GM12878 (cell line): ENCODE results near the gene CCDC12.

Experiments
- ATF7 ChIP-seq: fragments of 450-650 bp; IDR thresholded peaks from 2 replicates; pipeline ENCODE4 v1.6.1; 2016; ENCODE audit warnings: low read depth, mild to moderate bottlenecking
- ESRRA ChIP-seq: IDR thresholded peaks from 2 replicates; pipeline ENCODE4 v1.6.1; 2012; ENCODE audit warnings: mild to moderate bottlenecking, low read length, improper control_type of control experiment
- EZH2 ChIP-seq: IDR thresholded peaks from 2 replicates; pipeline ENCODE4 v1.6.1; 2012; ENCODE audit warnings: low read depth, mild to moderate bottlenecking, control low read depth, inconsistent platforms, low read length, borderline replicate concordance; ENCODE audit not compliant: control insufficient read depth
- FOXM1 ChIP-seq: IDR thresholded peaks from 2 replicates; pipeline ENCODE4 v1.6.1; 2012; ENCODE audit warnings: low read depth, mild to moderate bottlenecking, inconsistent platforms, low read length, moderate library complexity
- HDAC2 ChIP-seq: fragments of 200-600 bp; sonication (generic); IDR thresholded peaks from 2 replicates; pipeline ENCODE4 v1.6.1; 2017
- MXI1 ChIP-seq: fragments of 150-350 bp; IDR thresholded peaks from 2 replicates; pipeline ENCODE4 v1.6.1; 2011; ENCODE audit warnings: low read depth, mild to moderate bottlenecking, inconsistent platforms, low read length, improper control_type of control experiment
- POLR2A ChIP-seq: IDR thresholded peaks from 2 replicates; pipeline ENCODE4 v1.6.1; 2011; ENCODE audit warnings: low read depth, mild to moderate bottlenecking, low read length
- SRF ChIP-seq, 2 experiments: IDR thresholded peaks; 2 replicates each; pipeline ENCODE4 v1.6.1; 2011; ENCODE audit warnings: low read depth in 2 of 2, low read length in 2 of 2, mild to moderate bottlenecking in 1 of 2, moderate library complexity in 1 of 2
- TCF12 ChIP-seq: IDR thresholded peaks from 2 replicates; pipeline ENCODE4 v1.6.1; 2011; ENCODE audit warnings: low read depth, mild to moderate bottlenecking, low read length
- TF ChIP-seq, protein P1 (sequence below), 3 experiments: IDR thresholded peaks in 2 of 3; conservative IDR thresholded peaks in 1 of 3; 2 replicates each; pipeline ENCODE4 v1.5.1; 2011; ENCODE audit warnings: low read depth in 3 of 3, low read length in 3 of 3, mild to moderate bottlenecking in 3 of 3, control low read depth in 2 of 3, moderate library complexity in 2 of 3, inconsistent platforms in 1 of 3, mixed read lengths in 1 of 3; ENCODE audit not compliant: control insufficient read depth in 2 of 3, insufficient read depth in 1 of 3; ENCODE audit errors: extremely low read depth in 1 of 3
- TF ChIP-seq, protein P2 (sequence below): fragments of 450-650 bp; formaldehyde crosslinking; IDR thresholded peaks from 2 replicates; pipeline ENCODE4 v1.4.0; 2022; ENCODE audit warnings: mild to moderate bottlenecking, moderate library complexity
- TF ChIP-seq, protein P3 (sequence below): IDR thresholded peaks from 2 replicates; pipeline ENCODE4 v1.6.1; 2012; ENCODE audit warnings: low read depth, low read length, improper control_type of control experiment
- TF ChIP-seq, protein P4 (sequence below): fragments of 450-650 bp; IDR thresholded peaks from 2 replicates; pipeline ENCODE4 v1.6.1; 2017; ENCODE audit warnings: mild to moderate bottlenecking, moderate library complexity

DNA sequence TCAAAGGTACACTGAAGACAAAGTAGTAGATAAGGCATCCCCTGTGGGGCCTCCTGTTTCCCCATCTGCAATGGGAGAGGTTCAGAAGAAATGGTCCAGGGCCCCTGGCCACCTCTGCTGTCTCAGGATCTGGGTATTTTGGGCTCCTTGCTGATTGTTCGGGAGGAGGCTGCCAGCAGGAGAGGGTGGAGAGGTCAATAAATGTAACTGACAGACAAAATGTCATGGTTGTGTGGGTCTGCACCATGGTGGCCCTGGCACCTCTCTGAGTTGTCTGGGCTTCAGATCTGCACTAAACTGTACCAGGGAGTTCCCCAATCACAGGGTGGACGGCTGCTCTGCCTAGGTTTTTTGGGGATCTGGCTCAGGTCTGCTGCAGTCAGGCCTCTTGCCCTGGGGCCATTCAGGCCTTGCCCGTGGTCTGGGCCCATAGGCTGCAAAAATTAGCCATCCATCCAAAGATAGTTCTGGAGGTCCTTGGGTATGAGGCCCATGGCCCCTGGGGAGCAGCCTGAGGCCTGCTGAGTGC lies 10.3 kb upstream of the CCDC12 start:
- TF ChIP-seq FOXM1 = no peak
- no peak for TF ChIP-seq SRF (IDR thresholded peaks at IDR 0.05; ENCODE audit: low read depth in 2 of 2, low read length in 2 of 2)
- TF ChIP-seq, protein P1, sequence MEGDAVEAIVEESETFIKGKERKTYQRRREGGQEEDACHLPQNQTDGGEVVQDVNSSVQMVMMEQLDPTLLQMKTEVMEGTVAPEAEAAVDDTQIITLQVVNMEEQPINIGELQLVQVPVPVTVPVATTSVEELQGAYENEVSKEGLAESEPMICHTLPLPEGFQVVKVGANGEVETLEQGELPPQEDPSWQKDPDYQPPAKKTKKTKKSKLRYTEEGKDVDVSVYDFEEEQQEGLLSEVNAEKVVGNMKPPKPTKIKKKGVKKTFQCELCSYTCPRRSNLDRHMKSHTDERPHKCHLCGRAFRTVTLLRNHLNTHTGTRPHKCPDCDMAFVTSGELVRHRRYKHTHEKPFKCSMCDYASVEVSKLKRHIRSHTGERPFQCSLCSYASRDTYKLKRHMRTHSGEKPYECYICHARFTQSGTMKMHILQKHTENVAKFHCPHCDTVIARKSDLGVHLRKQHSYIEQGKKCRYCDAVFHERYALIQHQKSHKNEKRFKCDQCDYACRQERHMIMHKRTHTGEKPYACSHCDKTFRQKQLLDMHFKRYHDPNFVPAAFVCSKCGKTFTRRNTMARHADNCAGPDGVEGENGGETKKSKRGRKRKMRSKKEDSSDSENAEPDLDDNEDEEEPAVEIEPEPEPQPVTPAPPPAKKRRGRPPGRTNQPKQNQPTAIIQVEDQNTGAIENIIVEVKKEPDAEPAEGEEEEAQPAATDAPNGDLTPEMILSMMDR (IDR thresholded peaks at IDR 0.05 in 2 of 3, conservative IDR thresholded peaks at IDR 0.05 in 1 of 3; ENCODE audit: control insufficient read depth in 2 of 3, extremely low read depth in 1 of 3, insufficient read depth in 1 of 3, low read depth in 3 of 3, low read length in 3 of 3) = no peak
- no peak for TF ChIP-seq ATF7
- TF ChIP-seq, protein P2, sequence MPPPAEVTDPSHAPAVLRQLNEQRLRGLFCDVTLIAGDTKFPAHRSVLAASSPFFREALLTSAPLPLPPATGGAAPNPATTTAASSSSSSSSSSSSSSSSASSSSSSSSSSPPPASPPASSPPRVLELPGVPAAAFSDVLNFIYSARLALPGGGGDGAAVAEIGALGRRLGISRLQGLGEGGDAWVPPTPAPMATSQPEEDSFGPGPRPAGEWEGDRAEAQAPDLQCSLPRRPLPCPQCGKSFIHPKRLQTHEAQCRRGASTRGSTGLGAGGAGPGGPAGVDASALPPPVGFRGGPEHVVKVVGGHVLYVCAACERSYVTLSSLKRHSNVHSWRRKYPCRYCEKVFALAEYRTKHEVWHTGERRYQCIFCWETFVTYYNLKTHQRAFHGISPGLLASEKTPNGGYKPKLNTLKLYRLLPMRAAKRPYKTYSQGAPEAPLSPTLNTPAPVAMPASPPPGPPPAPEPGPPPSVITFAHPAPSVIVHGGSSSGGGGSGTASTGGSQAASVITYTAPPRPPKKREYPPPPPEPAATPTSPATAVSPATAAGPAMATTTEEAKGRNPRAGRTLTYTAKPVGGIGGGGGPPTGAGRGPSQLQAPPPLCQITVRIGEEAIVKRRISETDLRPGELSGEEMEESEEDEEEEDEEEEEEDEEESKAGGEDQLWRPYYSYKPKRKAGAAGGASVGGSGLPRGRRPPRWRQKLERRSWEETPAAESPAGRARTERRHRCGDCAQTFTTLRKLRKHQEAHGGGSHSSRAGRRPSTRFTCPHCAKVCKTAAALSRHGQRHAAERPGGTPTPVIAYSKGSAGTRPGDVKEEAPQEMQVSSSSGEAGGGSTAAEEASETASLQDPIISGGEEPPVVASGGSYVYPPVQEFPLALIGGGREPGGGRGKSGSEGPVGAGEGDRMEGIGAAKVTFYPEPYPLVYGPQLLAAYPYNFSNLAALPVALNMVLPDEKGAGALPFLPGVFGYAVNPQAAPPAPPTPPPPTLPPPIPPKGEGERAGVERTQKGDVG (CRISPR knock-in tag) = no peak
- TF ChIP-seq POLR2A = no peak
- TF ChIP-seq, protein P3, sequence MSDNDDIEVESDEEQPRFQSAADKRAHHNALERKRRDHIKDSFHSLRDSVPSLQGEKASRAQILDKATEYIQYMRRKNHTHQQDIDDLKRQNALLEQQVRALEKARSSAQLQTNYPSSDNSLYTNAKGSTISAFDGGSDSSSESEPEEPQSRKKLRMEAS = no peak
- TF ChIP-seq TCF12 = no peak
- TF ChIP-seq ESRRA = no peak
- no peak for TF ChIP-seq MXI1
- TF ChIP-seq HDAC2 = no peak
- TF ChIP-seq, protein P4, sequence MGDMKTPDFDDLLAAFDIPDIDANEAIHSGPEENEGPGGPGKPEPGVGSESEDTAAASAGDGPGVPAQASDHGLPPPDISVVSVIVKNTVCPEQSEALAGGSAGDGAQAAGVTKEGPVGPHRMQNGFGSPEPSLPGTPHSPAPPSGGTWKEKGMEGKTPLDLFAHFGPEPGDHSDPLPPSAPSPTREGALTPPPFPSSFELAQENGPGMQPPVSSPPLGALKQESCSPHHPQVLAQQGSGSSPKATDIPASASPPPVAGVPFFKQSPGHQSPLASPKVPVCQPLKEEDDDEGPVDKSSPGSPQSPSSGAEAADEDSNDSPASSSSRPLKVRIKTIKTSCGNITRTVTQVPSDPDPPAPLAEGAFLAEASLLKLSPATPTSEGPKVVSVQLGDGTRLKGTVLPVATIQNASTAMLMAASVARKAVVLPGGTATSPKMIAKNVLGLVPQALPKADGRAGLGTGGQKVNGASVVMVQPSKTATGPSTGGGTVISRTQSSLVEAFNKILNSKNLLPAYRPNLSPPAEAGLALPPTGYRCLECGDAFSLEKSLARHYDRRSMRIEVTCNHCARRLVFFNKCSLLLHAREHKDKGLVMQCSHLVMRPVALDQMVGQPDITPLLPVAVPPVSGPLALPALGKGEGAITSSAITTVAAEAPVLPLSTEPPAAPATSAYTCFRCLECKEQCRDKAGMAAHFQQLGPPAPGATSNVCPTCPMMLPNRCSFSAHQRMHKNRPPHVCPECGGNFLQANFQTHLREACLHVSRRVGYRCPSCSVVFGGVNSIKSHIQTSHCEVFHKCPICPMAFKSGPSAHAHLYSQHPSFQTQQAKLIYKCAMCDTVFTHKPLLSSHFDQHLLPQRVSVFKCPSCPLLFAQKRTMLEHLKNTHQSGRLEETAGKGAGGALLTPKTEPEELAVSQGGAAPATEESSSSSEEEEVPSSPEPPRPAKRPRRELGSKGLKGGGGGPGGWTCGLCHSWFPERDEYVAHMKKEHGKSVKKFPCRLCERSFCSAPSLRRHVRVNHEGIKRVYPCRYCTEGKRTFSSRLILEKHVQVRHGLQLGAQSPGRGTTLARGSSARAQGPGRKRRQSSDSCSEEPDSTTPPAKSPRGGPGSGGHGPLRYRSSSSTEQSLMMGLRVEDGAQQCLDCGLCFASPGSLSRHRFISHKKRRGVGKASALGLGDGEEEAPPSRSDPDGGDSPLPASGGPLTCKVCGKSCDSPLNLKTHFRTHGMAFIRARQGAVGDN = no peak
- TF ChIP-seq EZH2 = no peak
